SK-N-SH (cell line): Measurements from ENCODE around the gene RASGRF1. TPM values are rescaled to one million over a fixed set of nuclear protein-coding genes. Genes with fewer than 3 reads are reported as not detected.

ENCODE experiments used
- CTCF ChIA-PET: fragments of 300-600, 350-600 bp; formaldehyde crosslinking; extraction: SDS; loops from one replicate; lab custom pipeline; 2021; lab: Yijun Ruan, JAX
- POLR2A ChIA-PET: fragments of 350-600 bp; sonication (Branson Sonifier 250); formaldehyde crosslinking; extraction: SDS; loops from one replicate; lab custom pipeline; 2020; ENCODE audit warnings: antibody characterized with exemption, inconsistent platforms; lab: Yijun Ruan, JAX
- DNase-seq: peaks from one replicate; pipeline ENCODE4 v3.0.0; 2012
- H2AFZ ChIP-seq: fragments of 200-600 bp; sonication (generic); 2 replicates; pipeline ENCODE4 v1.8.1; 2016; ENCODE audit warnings: antibody characterized with exemption, mild to moderate bottlenecking, low read depth
- H3F3A ChIP-seq: fragments of 200-600 bp; sonication (generic); replicated peaks from 2 replicates; pipeline ENCODE3; 2016; ENCODE audit warnings: antibody characterized with exemption, mild to moderate bottlenecking; ENCODE audit not compliant: insufficient read depth
- H3K27ac ChIP-seq, 2 experiments: fragments of 200-500 bp in 1 of 2; fragments of 200-600 bp in 1 of 2; sonication (Bioruptor generic) in 1 of 2; sonication (generic), shearing (Covaris generic) in 1 of 2; 2 replicates each; pipeline versions ENCODE4 v1.5.1 to v1.6.1; 2014 to 2016; ENCODE audit warnings: low read depth in 2 of 2, inconsistent platforms in 1 of 2, low read length in 1 of 2, mild to moderate bottlenecking in 1 of 2, mixed read lengths in 1 of 2
- H3K27me3 ChIP-seq: fragments of 200-600 bp; sonication (generic), shearing (Covaris generic); 2 replicates; pipeline ENCODE4 v1.6.1; 2016; ENCODE audit warnings: mixed run types; ENCODE audit not compliant: insufficient read depth
- H3K36me3 ChIP-seq, 2 experiments: fragments of 200-500 bp in 1 of 2; fragments of 200-600 bp in 1 of 2; sonication (Bioruptor generic) in 1 of 2; sonication (generic) in 1 of 2; replicated peaks in 1 of 2; 2 replicates each; pipeline versions ENCODE3 to v1.5.1; 2014 to 2016; ENCODE audit warnings: low read length in 1 of 2, mild to moderate bottlenecking in 1 of 2; ENCODE audit not compliant: insufficient read depth in 2 of 2, control insufficient read depth in 1 of 2
- H3K4me1 ChIP-seq, 2 experiments: fragments of 200-500 bp in 1 of 2; fragments of 200-600 bp in 1 of 2; sonication (Bioruptor generic) in 1 of 2; sonication (generic), shearing (Covaris generic) in 1 of 2; 2 replicates each; pipeline versions ENCODE4 v1.5.1 to v1.6.1; 2014 to 2016; ENCODE audit warnings: low read depth in 1 of 2, low read length in 1 of 2, mixed run types in 1 of 2; ENCODE audit not compliant: insufficient read depth in 2 of 2, control insufficient read depth in 1 of 2
- H3K4me2 ChIP-seq: fragments of 200-600 bp; sonication (generic), shearing (Covaris generic); 2 replicates; pipeline ENCODE4 v1.6.1; 2017; ENCODE audit warnings: mixed run types
- H3K4me3 ChIP-seq, 2 experiments: fragments of 200-500 bp in 1 of 2; fragments of 200-600 bp in 1 of 2; sonication (Bioruptor generic) in 1 of 2; sonication (generic), shearing (Covaris generic) in 1 of 2; 2 replicates each; pipeline versions ENCODE4 v1.5.1 to v1.8.1; 2014 to 2016; ENCODE audit warnings: low read depth in 2 of 2, inconsistent platforms in 1 of 2, low read length in 1 of 2, mild to moderate bottlenecking in 1 of 2, mixed read lengths in 1 of 2, moderate library complexity in 1 of 2
- H3K79me2 ChIP-seq: fragments of 200-600 bp; sonication (generic); 2 replicates; pipeline ENCODE4 v1.8.1; 2017; ENCODE audit warnings: mild to moderate bottlenecking; ENCODE audit not compliant: insufficient read depth
- H3K9ac ChIP-seq: fragments of 200-600 bp; sonication (generic); 2 replicates; pipeline ENCODE4 v1.6.1; 2017; ENCODE audit warnings: mixed run types
- H3K9me2 ChIP-seq: fragments of 200-600 bp; sonication (generic); 2 replicates; pipeline ENCODE4 v1.6.1; 2017; ENCODE audit warnings: mixed run types
- H3K9me3 ChIP-seq: fragments of 200-600 bp; sonication (generic); 2 replicates; pipeline ENCODE4 v1.6.1; 2017; ENCODE audit warnings: mixed run types, mild to moderate bottlenecking, moderate library complexity
- H4K20me1 ChIP-seq: fragments of 200-600 bp; sonication (generic); 2 replicates; pipeline ENCODE4 v1.6.1; 2017; ENCODE audit warnings: mild to moderate bottlenecking, mixed run types; ENCODE audit not compliant: insufficient read depth
- CTCF ChIP-seq: fragments of 200-600 bp; sonication (generic); IDR thresholded peaks from 2 replicates; pipeline ENCODE4 v1.6.1; 2017; ENCODE audit warnings: antibody characterized with exemption, mild to moderate bottlenecking, moderate library complexity
- EP300 ChIP-seq, 2 experiments: IDR thresholded peaks; 2 replicates each; pipeline versions ENCODE4 v1.4.0 to v1.6.1; 2012; ENCODE audit warnings: borderline replicate concordance in 1 of 2, low read depth in 1 of 2, low read length in 1 of 2
- EZH2phosphoT487 ChIP-seq: fragments of 200-600 bp; sonication (generic); IDR thresholded peaks from 2 replicates; pipeline ENCODE4 v1.6.1; 2017; ENCODE audit warnings: low read depth, mixed run types, mild to moderate bottlenecking, antibody characterized with exemption, moderate library complexity, borderline replicate concordance
- FOSL2 ChIP-seq: IDR thresholded peaks from 2 replicates; pipeline ENCODE4 v1.4.0; 2012; ENCODE audit warnings: low read depth, mild to moderate bottlenecking, moderate library complexity, borderline replicate concordance
- JUND ChIP-seq: IDR thresholded peaks from 2 replicates; pipeline ENCODE4 v1.4.0; 2012
- MEF2A ChIP-seq: IDR thresholded peaks from 2 replicates; pipeline ENCODE4 v1.4.0; 2012; ENCODE audit warnings: low read depth, borderline replicate concordance
- NRF1 ChIP-seq: IDR thresholded peaks from 2 replicates; pipeline ENCODE4 v1.6.1; 2012; ENCODE audit warnings: low read depth, mild to moderate bottlenecking, low read length
- PBX3 ChIP-seq: IDR thresholded peaks from 2 replicates; pipeline ENCODE4; 2012
- RCOR1 ChIP-seq: fragments of 150-350 bp; IDR thresholded peaks from 2 replicates; pipeline ENCODE4 v1.6.1; 2017; ENCODE audit warnings: antibody characterized with exemption, low read length
- REST ChIP-seq: IDR thresholded peaks from 2 replicates; pipeline ENCODE4 v1.6.1; 2012; ENCODE audit warnings: mild to moderate bottlenecking, low read depth, low read length, moderate library complexity
- RXRA ChIP-seq: IDR thresholded peaks from 2 replicates; pipeline ENCODE4 v1.4.0; 2012; ENCODE audit warnings: low read depth, mild to moderate bottlenecking, borderline replicate concordance
- SMC3 ChIP-seq: IDR thresholded peaks from 2 replicates; pipeline ENCODE4 v1.6.1; 2012; ENCODE audit warnings: low read depth, low read length, improper control_type of control experiment
- TAF1 ChIP-seq: IDR thresholded peaks from 2 replicates; pipeline ENCODE4 v1.6.1; 2012; ENCODE audit warnings: low read depth, mild to moderate bottlenecking, low read length, moderate library complexity, borderline replicate concordance
- TCF12 ChIP-seq: IDR thresholded peaks from 2 replicates; pipeline ENCODE4 v1.4.0; 2012
- TEAD4 ChIP-seq: IDR thresholded peaks from 2 replicates; pipeline ENCODE4 v1.4.0; 2012; ENCODE audit warnings: mild to moderate bottlenecking, borderline replicate concordance; ENCODE audit not compliant: insufficient read depth
- USF1 ChIP-seq: IDR thresholded peaks from 2 replicates; pipeline ENCODE4 v1.4.0; 2012; ENCODE audit warnings: low read depth, borderline replicate concordance
- YY1 ChIP-seq: IDR thresholded peaks from 2 replicates; pipeline ENCODE4 v1.4.0; 2012; ENCODE audit warnings: low read depth, mild to moderate bottlenecking
- WGBS: methylation state at CpG from one replicate; pipeline ENCODE4 v1.1.6; 2017; ENCODE audit warnings: low lambda C conversion rate; 5-methylcytosine and 5-hydroxymethylcytosine counted together
- polyA plus RNA-seq, 3 experiments: library from polyadenylated mRNA; depleted of rRNA; stranded (reverse); fragments of >200 nt; gene quantifications; 2 replicates each; pipeline ENCODE4 v1.2.3, GENCODE V29; 2012
- TF ChIP-seq, protein P1 (sequence below): fragments of 150-350 bp; IDR thresholded peaks from 2 replicates; pipeline ENCODE4 v1.6.1; 2017; ENCODE audit warnings: antibody characterized with exemption, low read length, low read depth, borderline replicate concordance
- TF ChIP-seq, protein P2 (sequence below): fragments of 150-350 bp; IDR thresholded peaks from 2 replicates; pipeline ENCODE4 v1.6.1; 2016; ENCODE audit warnings: mild to moderate bottlenecking, low read depth, low read length

The RASGRF1 gene
- polyA plus RNA-seq, 1 of the 3 experiments (the other 2 are of a cell fraction) = 0.10 TPM

GRCh38 chr15:79050341-79050740 lies 40.2 kb downstream of the RASGRF1 start (continued):
- TF ChIP-seq CTCF (no peak), TCF12 (no peak), TAF1 (no peak), PBX3 (no peak), JUND (no peak), FOSL2 (no peak)
- TF ChIP-seq, protein P1, sequence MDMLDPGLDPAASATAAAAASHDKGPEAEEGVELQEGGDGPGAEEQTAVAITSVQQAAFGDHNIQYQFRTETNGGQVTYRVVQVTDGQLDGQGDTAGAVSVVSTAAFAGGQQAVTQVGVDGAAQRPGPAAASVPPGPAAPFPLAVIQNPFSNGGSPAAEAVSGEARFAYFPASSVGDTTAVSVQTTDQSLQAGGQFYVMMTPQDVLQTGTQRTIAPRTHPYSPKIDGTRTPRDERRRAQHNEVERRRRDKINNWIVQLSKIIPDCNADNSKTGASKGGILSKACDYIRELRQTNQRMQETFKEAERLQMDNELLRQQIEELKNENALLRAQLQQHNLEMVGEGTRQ = no peak
- TF ChIP-seq, protein P2, sequence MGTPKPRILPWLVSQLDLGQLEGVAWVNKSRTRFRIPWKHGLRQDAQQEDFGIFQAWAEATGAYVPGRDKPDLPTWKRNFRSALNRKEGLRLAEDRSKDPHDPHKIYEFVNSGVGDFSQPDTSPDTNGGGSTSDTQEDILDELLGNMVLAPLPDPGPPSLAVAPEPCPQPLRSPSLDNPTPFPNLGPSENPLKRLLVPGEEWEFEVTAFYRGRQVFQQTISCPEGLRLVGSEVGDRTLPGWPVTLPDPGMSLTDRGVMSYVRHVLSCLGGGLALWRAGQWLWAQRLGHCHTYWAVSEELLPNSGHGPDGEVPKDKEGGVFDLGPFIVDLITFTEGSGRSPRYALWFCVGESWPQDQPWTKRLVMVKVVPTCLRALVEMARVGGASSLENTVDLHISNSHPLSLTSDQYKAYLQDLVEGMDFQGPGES = no peak

DNA sequence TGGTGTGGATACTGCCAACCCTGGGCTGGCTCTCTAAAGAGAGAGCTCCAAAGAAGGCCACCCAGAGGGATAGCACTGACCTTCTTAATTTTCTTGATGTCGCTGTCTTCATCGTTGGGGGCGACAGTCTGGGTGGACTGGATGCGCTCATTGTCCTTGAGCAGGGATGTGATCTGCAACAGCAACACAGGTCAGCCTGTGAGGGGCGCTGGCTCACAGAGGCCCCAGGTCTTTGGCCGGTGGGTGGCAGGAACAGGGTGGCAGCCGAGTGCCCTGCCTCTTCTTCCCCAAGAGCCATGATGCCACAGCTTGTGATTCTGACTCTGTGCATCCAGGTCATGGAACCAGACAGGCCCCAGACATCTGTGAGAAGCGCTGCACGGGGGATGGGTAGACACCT lies 41.2 kb downstream of the RASGRF1 start:
- Histone ChIP-seq H3K4me1 (no peaks in the 10 kb centered on the region), H3K27ac (no peak overlapping the region), H3F3A (no peaks in the 10 kb centered on the region), H3K9me2 (no peaks in the 10 kb centered on the region), H3K27me3 (peaks cover 5% of the 10 kb centered on the region; the same call in 1 of the 2 replicates), H3K36me3 (no peaks in the 10 kb centered on the region), H2AFZ (no peak overlapping the region), H3K79me2 (no peaks in the 10 kb centered on the region), H3K9me3 (no peaks in the 10 kb centered on the region), H4K20me1 (no peaks in the 10 kb centered on the region), H3K4me2 (no peak overlapping the region), H3K4me3 (no peak overlapping the region), H3K9ac (no peak overlapping the region)
- CTCF ChIA-PET = interaction anchor here (1.2 to 1.9 kb wide), 2 partner anchors 36 to 135 kb away, joined by 3 to 7 read pairs; no protein-coding TSS in a partner anchor
- POLR2A ChIA-PET = no interaction called here
- no peak for DNase-seq
- WGBS = 39% methylated on average over 3 of the region's 9 CpGs
- no peak for TF ChIP-seq CTCF
- no peak for TF ChIP-seq FOSL2
- no peak for TF ChIP-seq RXRA
- TF ChIP-seq USF1 = no peak
- TF ChIP-seq MEF2A = no peak
- no peak for TF ChIP-seq YY1
- no peak for TF ChIP-seq NRF1
- no peak for TF ChIP-seq SMC3
- TF ChIP-seq REST = no peak
- no peak for TF ChIP-seq TCF12
- no peak for TF ChIP-seq EP300 (IDR thresholded peaks at IDR 0.05; ENCODE audit: borderline replicate concordance in 1 of 2, low read depth in 1 of 2, low read length in 1 of 2)
- no peak for TF ChIP-seq TAF1
- no peak for TF ChIP-seq EZH2phosphoT487
- no peak for TF ChIP-seq TEAD4
- TF ChIP-seq RCOR1 = no peak
- TF ChIP-seq JUND = no peak
